ENCODE data around the gene VASH1. TPM values are rescaled to one million over a fixed set of nuclear protein-coding genes. Genes with fewer than 3 reads are reported as not detected.
"Not testable (repeated sequence)": the region's sequence is repeated elsewhere in the genome, so short reads cannot be mapped to it uniquely, and the experiment has no call there.

VASH1 gene
- polyA plus RNA-seq, 1 of the 3 experiments (the other 2 are of a cell fraction), result 4.9 TPM

DNA sequence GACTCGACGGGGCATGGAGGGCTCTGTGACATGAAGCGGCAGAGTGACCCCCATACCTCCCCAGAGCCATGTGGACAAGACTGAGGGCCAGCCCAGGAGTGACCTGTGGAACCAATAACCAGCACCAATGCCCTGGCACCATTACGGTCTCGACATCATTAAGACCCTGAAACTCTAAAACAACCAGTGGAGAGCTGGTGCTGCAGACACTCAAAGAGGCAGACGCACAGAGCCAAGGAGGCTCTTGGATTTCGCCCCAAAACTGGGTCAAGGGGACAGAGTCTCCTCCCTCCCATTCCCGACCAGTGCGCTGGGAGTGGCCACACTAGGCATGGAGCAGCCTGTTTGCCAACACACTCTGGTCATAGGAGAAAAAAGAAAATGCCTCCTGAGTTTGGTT, 41.6 kb upstream of the VASH1 start (continued):
- TF ChIP-seq, protein P1, sequence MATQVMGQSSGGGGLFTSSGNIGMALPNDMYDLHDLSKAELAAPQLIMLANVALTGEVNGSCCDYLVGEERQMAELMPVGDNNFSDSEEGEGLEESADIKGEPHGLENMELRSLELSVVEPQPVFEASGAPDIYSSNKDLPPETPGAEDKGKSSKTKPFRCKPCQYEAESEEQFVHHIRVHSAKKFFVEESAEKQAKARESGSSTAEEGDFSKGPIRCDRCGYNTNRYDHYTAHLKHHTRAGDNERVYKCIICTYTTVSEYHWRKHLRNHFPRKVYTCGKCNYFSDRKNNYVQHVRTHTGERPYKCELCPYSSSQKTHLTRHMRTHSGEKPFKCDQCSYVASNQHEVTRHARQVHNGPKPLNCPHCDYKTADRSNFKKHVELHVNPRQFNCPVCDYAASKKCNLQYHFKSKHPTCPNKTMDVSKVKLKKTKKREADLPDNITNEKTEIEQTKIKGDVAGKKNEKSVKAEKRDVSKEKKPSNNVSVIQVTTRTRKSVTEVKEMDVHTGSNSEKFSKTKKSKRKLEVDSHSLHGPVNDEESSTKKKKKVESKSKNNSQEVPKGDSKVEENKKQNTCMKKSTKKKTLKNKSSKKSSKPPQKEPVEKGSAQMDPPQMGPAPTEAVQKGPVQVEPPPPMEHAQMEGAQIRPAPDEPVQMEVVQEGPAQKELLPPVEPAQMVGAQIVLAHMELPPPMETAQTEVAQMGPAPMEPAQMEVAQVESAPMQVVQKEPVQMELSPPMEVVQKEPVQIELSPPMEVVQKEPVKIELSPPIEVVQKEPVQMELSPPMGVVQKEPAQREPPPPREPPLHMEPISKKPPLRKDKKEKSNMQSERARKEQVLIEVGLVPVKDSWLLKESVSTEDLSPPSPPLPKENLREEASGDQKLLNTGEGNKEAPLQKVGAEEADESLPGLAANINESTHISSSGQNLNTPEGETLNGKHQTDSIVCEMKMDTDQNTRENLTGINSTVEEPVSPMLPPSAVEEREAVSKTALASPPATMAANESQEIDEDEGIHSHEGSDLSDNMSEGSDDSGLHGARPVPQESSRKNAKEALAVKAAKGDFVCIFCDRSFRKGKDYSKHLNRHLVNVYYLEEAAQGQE (IDR thresholded peaks at IDR 0.05; ENCODE audit: low read depth, low read length), result no peak
- TF ChIP-seq RCOR1 (IDR thresholded peaks at IDR 0.05; ENCODE audit: low read length) (no peak), TCF12 (IDR thresholded peaks at IDR 0.05) (no peak)

GRCh38 chr14:76720382-76720813, 40.9 kb upstream of the VASH1 start:
- Histone ChIP-seq H3K9me3 (no peaks in the 10 kb centered on the region), H3K4me1 (ENCODE audit: control insufficient read depth in 1 of 2, insufficient read depth in 2 of 2, low read depth in 1 of 2, low read length in 1 of 2) (peaks cover 0 to 16% of the 10 kb centered on the region in 2 experiments; a peak in 2 of 4 replicates), H2AFZ (ENCODE audit: low read depth) (peak overlapping the region; percentile 38; the same call in 1 of the 2 replicates), H3K36me3 (replicated peaks in 1 of 2; ENCODE audit: control insufficient read depth in 1 of 2, insufficient read depth in 2 of 2, low read length in 1 of 2) (no peaks in the 10 kb centered on the region), H3K4me3 (ENCODE audit: low read depth in 2 of 2, low read length in 1 of 2) (no peak overlapping the region), H3K27me3 (ENCODE audit: insufficient read depth) (peaks cover 9% of the 10 kb centered on the region; the same call in 1 of the 2 replicates), H3K27ac (ENCODE audit: low read depth in 2 of 2, low read length in 1 of 2) (peak overlapping the region in 1 of 2 experiments; percentile 83; a peak in 2 of 4 replicates), H4K20me1 (ENCODE audit: insufficient read depth) (no peaks in the 10 kb centered on the region), H3F3A (replicated peaks; ENCODE audit: insufficient read depth) (no peaks in the 10 kb centered on the region), H3K79me2 (ENCODE audit: insufficient read depth) (no peaks in the 10 kb centered on the region), H3K9ac (no peak overlapping the region), H3K4me2 (peak overlapping the region; percentile 29; the same call in 1 of the 2 replicates), H3K9me2 (no peaks in the 10 kb centered on the region)
- DNase-seq, result peak; percentile 80
- WGBS (ENCODE audit: low lambda C conversion rate), result 88% methylated on average over 3 of the region's 3 CpGs
- ChIA-PET POLR2A (no interaction called here), CTCF (interaction anchor here (1.9 to 4.0 kb wide), 2 partner anchors 11 to 64 kb away, joined by 10 to 27 read pairs; no protein-coding TSS in a partner anchor)
- TF ChIP-seq, protein P2, sequence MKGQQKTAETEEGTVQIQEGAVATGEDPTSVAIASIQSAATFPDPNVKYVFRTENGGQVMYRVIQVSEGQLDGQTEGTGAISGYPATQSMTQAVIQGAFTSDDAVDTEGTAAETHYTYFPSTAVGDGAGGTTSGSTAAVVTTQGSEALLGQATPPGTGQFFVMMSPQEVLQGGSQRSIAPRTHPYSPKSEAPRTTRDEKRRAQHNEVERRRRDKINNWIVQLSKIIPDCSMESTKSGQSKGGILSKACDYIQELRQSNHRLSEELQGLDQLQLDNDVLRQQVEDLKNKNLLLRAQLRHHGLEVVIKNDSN (IDR thresholded peaks at IDR 0.05; ENCODE audit: borderline replicate concordance, low read depth), result no peak
- TF ChIP-seq NFIC (IDR thresholded peaks at IDR 0.05; ENCODE audit: borderline replicate concordance) (peak; percentile 57), RXRA (IDR thresholded peaks at IDR 0.05; ENCODE audit: borderline replicate concordance, low read depth) (peak; percentile 65; the same call in 1 of the 2 replicates)

DNA sequence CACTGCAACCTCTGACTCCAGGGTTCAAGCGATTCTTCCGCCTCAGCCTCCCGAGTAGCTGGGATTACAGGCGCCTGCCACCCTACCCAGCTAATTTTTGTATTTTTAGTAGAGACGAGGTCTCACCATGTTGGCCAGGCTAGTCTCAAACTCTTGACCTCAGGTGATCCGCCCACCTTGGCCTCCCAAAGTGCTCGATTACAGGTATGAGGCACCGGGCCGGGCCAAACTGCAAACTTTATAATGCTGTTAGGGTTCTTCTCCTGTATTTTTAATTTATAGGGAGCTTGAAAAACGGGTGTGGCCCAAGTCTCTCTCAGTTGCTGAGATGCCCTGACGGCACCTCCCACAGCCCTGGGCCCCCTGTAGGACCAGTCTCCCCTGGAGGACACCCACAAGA, 39.8 kb upstream of the VASH1 start:
- H3K79me2 ChIP-seq (ENCODE audit: insufficient read depth); H3K27me3 ChIP-seq (ENCODE audit: insufficient read depth); H3K4me1 ChIP-seq (ENCODE audit: control insufficient read depth in 1 of 2, insufficient read depth in 2 of 2, low read depth in 1 of 2, low read length in 1 of 2); H4K20me1 ChIP-seq (ENCODE audit: insufficient read depth); H3K9me2 ChIP-seq; H3K27ac ChIP-seq (ENCODE audit: low read depth in 2 of 2, low read length in 1 of 2); H3K4me3 ChIP-seq (ENCODE audit: low read depth in 2 of 2, low read length in 1 of 2); DNase-seq; H3K4me2 ChIP-seq; H3F3A ChIP-seq (replicated peaks; ENCODE audit: insufficient read depth); H3K9ac ChIP-seq; H2AFZ ChIP-seq (ENCODE audit: low read depth); POLR2A ChIA-PET; H3K9me3 ChIP-seq; H3K36me3 ChIP-seq (replicated peaks in 1 of 2; ENCODE audit: control insufficient read depth in 1 of 2, insufficient read depth in 2 of 2, low read length in 1 of 2): not testable (repeated sequence)
- CTCF ChIA-PET, result interaction anchor here (1.1 to 2.1 kb wide), 2 partner anchors 11 to 63 kb away, joined by 3 to 14 read pairs; no protein-coding TSS in a partner anchor
- WGBS (ENCODE audit: low lambda C conversion rate), result 88% methylated on average over 10 of the region's 11 CpGs

Data from SK-N-SH (cell line).